Endothelial cell of umbilical vein (primary cell): ENCODE results near the gene INTU.

ENCODE experiments used
- CTCF ChIP-seq, 2 donors: IDR thresholded peaks; 1 replicate in 1 of 2; 2 replicates in 1 of 2; pipeline ENCODE4 v1.5.1; 2011; ENCODE audit warnings: low read length in 2 of 2, mild to moderate bottlenecking in 2 of 2, moderate library complexity in 2 of 2, control low read depth in 1 of 2, inconsistent platforms in 1 of 2, low read depth in 1 of 2; ENCODE audit not compliant: insufficient read depth in 1 of 2; ENCODE audit errors: extremely low read depth in 1 of 2
- EZH2 ChIP-seq: IDR thresholded peaks from 2 replicates; pipeline ENCODE4 v1.6.1; 2012; ENCODE audit warnings: borderline replicate concordance, low read depth, mild to moderate bottlenecking, moderate library complexity, low read length, inconsistent platforms; ENCODE audit not compliant: severe bottlenecking
- FOS ChIP-seq: IDR thresholded peaks from 2 replicates; pipeline ENCODE4 v1.6.1; 2011; ENCODE audit warnings: mild to moderate bottlenecking, low read length, moderate library complexity, borderline replicate concordance; ENCODE audit not compliant: insufficient read depth
- GATA2 ChIP-seq: IDR thresholded peaks from 2 replicates; pipeline ENCODE4 v1.7.0; 2011; ENCODE audit warnings: low read depth, mild to moderate bottlenecking, moderate library complexity, mixed read lengths, low read length; ENCODE audit not compliant: insufficient read length, insufficient read depth
- JUN ChIP-seq: IDR thresholded peaks from 2 replicates; pipeline ENCODE4 v1.6.1; 2011; ENCODE audit warnings: borderline replicate concordance, low read depth; ENCODE audit not compliant: insufficient read length, insufficient read depth
- MAX ChIP-seq: IDR thresholded peaks from 2 replicates; pipeline ENCODE4 v1.6.1; 2011; ENCODE audit not compliant: insufficient read depth, insufficient read length
- MYC ChIP-seq: IDR thresholded peaks from one replicate; pipeline ENCODE4 v1.6.1; 2011; ENCODE audit warnings: mild to moderate bottlenecking, low read depth, low read length
- POLR2A ChIP-seq: IDR thresholded peaks from 2 replicates; pipeline ENCODE4 v1.6.1; 2012; ENCODE audit warnings: low read depth, mild to moderate bottlenecking, control low read depth, low read length
- POLR2AphosphoS5 ChIP-seq: IDR thresholded peaks from 2 replicates; pipeline ENCODE4 v1.6.1; 2012; ENCODE audit warnings: low read depth, mild to moderate bottlenecking, control low read depth, low read length, moderate library complexity; ENCODE audit not compliant: insufficient read depth

GRCh38 chr4:127672111-127672510 lies 39.4 kb downstream of the INTU start:
- TF ChIP-seq JUN (no peak), CTCF (IDR thresholded peaks at IDR 0.05; ENCODE audit: extremely low read depth in 1 of 2, insufficient read depth in 1 of 2, low read depth in 1 of 2, low read length in 2 of 2) (no peak), MAX (no peak), POLR2AphosphoS5 (no peak), EZH2 (no peak), POLR2A (no peak), FOS (no peak), MYC (no peak), GATA2 (no peak)
